Heart left ventricle (tissue), 13 donors: Measurements from ENCODE around the gene IL34.

Experiments
- POLR2A ChIP-seq, 2 donors: fragments of 450-650 bp; IDR thresholded peaks; one replicate each; pipeline ENCODE4 v1.6.1; 2017; ENCODE audit warnings: antibody characterized with exemption in 2 of 2, mild to moderate bottlenecking in 2 of 2, moderate library complexity in 2 of 2
- TF ChIP-seq, protein P1 (sequence below), 12 donors: fragments of 200-600 bp; sonication (generic) in 4 of 12; IDR thresholded peaks; one replicate each; pipeline versions ENCODE4 v1.5.0 to v1.8.0; 2018 to 2022; ENCODE audit warnings: antibody characterized with exemption in 12 of 12, mild to moderate bottlenecking in 5 of 12
- donor health status: ischemic (EF 13 %, LVEDD 7.1; RV severe dilation, severe dysfunction).
- donor health status: DM: no; HTN: yes; CAD: no.
- donor health status: DM: no; HTN: no; CAD: no.
- donor health status: ischemic (EF 25% LVEDD 6.9; RV normal size, moderate dysfunction).
- donor health status: ischemic (EF 25% LVEDD 5.7; RV mildly dilated, moderate dysfunction).
- donor health status: ischemic (EF 35%, LVEDD 5.7; RV mildly dilated, moderate dysfunction).
- donor health status: nonischemic (EF 11% LVEDD 7.7; RV severe dilation, severe dysfunction).
- donor health status: DM: yes; HTN: yes; CAD: no.
- donor health status: PGD.
- donor health status: ischemic (EF 29% LVEDD 5.4; RV normal size, mild dysfunction).
- donor health status: nonischemic (EF 23%, LVEDD 6.1; RV moderate dilation, normal function).

DNA sequence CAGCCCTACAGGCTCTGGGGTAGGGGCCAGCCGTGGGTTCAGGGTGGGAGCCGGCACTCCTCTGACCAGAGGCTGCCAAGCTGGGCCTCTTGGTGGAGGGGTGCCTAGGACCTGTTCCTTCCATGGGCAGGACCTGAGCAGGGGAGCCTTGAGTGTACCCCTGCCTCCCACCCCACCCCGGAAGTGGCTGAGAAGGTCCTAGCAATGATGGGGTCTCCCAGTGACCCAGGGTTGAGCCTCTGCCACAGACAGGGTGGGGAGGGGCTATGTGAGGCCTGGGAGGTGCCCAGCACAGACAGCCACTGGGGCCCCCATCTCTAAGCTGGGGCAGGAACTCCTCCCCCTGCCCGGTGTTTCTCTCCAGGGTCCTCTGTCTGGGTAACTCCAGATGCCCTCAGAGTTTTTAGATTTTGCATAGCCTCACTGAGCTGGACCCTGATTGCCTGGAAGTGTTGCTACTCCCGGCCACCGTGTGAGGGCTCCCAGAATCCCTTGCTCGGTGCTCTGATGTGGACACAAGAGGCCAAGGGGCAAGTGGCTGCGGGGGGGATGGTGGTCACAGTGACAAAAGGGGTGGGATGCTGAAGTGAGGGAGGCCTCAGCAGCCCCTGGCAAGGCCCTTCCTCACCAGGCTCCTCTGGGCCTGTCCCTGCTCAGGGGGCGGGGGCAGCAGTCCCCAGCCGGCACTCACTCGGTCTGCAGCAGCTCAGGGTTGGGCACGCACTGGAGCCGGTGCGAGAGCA is 45.9 kb downstream of the IL34 start:
- TF ChIP-seq, protein P1, sequence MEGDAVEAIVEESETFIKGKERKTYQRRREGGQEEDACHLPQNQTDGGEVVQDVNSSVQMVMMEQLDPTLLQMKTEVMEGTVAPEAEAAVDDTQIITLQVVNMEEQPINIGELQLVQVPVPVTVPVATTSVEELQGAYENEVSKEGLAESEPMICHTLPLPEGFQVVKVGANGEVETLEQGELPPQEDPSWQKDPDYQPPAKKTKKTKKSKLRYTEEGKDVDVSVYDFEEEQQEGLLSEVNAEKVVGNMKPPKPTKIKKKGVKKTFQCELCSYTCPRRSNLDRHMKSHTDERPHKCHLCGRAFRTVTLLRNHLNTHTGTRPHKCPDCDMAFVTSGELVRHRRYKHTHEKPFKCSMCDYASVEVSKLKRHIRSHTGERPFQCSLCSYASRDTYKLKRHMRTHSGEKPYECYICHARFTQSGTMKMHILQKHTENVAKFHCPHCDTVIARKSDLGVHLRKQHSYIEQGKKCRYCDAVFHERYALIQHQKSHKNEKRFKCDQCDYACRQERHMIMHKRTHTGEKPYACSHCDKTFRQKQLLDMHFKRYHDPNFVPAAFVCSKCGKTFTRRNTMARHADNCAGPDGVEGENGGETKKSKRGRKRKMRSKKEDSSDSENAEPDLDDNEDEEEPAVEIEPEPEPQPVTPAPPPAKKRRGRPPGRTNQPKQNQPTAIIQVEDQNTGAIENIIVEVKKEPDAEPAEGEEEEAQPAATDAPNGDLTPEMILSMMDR (IDR thresholded peaks at IDR 0.05): no peak
- no peak for TF ChIP-seq POLR2A (IDR thresholded peaks at IDR 0.05)
